Measurements from ENCODE around the gene OR52D1.
A peak's percentile ranks its signal among the peaks of the same experiment; 100 is the strongest.

Gene OR52D1

DNA sequence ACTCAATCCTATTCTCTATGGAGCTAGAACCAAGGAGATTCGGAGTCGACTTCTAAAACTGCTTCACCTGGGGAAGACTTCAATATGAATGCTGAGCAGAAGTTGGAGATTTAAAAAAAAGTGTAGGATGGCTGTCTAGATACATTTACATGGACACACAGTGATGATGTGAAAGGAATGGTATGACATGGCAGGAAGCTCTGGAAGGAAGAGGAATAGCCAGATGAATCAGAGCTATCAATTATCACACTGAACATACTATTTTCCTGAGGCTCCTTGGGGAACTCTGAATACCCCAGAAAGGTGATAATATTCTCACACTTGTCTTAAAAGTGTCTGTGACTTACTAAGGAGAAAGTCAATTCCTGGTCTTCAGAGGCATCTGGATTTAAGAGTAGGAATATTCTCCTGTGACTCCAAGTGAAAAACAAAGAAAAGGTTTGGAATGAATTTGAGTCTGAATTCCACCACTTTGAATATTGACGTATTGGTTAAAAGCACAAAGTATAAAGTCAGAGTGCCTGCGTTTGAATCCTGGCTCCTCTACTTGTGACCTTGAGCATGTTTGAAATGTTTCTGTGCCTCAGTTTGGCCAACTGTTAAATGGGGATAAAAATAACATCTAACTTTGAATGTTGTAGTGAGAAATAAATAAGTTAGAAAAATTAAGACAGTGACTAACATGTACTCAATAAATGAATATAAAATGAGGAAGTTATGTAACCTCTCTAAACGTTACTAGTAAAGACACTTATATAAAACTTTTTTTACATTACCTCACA is 1.3 kb downstream of the OR52D1 start:
- peak; percentile 20 for DNase-seq (ENCODE audit: low read depth)
- H3K4me3 ChIP-seq (ENCODE audit: low read length): no peak overlapping the region
- TF ChIP-seq, protein P1, sequence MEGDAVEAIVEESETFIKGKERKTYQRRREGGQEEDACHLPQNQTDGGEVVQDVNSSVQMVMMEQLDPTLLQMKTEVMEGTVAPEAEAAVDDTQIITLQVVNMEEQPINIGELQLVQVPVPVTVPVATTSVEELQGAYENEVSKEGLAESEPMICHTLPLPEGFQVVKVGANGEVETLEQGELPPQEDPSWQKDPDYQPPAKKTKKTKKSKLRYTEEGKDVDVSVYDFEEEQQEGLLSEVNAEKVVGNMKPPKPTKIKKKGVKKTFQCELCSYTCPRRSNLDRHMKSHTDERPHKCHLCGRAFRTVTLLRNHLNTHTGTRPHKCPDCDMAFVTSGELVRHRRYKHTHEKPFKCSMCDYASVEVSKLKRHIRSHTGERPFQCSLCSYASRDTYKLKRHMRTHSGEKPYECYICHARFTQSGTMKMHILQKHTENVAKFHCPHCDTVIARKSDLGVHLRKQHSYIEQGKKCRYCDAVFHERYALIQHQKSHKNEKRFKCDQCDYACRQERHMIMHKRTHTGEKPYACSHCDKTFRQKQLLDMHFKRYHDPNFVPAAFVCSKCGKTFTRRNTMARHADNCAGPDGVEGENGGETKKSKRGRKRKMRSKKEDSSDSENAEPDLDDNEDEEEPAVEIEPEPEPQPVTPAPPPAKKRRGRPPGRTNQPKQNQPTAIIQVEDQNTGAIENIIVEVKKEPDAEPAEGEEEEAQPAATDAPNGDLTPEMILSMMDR (IDR thresholded peaks at IDR 0.05; ENCODE audit: insufficient read depth, low read depth, low read length, missing control alignments): no peak

DNA sequence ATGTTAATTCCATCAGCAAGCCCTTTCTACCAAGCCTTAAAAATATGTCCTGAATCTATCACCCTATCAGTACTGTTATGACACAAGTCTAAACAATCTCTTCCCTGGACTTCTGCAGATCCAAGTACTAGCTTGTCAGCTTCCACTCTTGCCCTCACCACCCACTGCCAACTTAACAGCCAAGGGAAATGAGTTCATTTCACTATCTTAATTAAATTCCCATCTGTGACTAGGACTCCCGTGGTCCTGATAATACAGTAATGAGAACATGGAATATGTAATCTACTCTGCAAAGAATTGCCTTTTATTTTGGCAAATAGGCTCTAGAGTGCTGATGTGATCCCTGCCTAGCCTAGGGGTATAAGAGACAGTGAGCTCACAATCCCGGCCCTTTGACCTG is 11.2 kb downstream of the OR52D1 start:
- no peak for DNase-seq (ENCODE audit: low read depth)
- H3K4me3 ChIP-seq (ENCODE audit: low read length): no peak overlapping the region
- TF ChIP-seq, protein P1 (IDR thresholded peaks at IDR 0.05; ENCODE audit: insufficient read depth, low read depth, low read length, missing control alignments): no peak

DNA sequence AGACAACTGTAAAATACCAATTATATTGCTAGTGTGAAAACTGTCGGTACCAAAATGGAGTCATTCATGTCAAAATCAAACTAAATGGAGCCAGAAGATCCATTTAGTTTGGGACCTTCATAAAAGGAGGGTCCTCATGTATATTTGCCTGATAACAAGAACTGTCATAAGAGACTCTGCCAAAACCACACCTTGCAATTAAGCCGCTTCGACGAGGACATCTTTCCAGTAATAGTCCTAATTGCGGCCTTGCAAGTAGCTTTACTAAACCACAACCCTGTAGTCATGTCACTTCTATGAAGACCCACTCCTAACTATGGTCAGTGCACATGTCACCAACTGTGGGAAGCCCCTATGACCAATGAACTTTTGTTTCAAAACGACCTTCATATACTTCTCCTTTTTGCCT is 11.9 kb downstream of the OR52D1 start:
- no peak for DNase-seq (ENCODE audit: low read depth)
- TF ChIP-seq, protein P1 (IDR thresholded peaks at IDR 0.05; ENCODE audit: insufficient read depth, low read depth, low read length, missing control alignments): no peak
- no peak overlapping the region for H3K4me3 ChIP-seq (ENCODE audit: low read length)

DNA sequence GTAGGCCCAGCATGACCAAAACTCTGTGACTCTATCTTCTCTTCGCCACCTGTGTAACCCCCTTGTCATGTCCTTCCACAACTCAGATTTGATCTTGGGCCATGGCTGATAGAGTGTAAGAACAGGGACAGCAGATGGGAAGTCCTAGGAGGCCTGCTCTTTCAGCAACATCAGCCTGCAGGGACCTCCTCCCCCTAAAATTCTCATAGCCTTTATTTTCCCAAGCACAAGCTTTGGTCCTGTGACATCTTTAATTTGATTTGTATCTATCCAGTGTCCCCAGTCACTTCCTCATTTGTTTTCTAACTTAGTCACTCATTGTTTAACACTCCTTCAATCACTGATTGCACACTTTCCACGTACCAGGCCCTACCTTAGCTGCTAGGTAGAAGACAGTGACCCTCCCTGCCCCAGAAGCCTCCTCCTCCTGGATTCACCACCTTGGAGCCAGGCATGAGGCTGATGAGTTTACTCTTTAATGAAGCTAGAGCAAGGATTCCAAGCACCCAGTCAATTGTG is 16.0 kb downstream of the OR52D1 start:
- DNase-seq (ENCODE audit: low read depth): no peak
- H3K4me3 ChIP-seq (ENCODE audit: low read length): no peak overlapping the region
- TF ChIP-seq, protein P1 (IDR thresholded peaks at IDR 0.05; ENCODE audit: insufficient read depth, low read depth, low read length, missing control alignments): no peak

DNA sequence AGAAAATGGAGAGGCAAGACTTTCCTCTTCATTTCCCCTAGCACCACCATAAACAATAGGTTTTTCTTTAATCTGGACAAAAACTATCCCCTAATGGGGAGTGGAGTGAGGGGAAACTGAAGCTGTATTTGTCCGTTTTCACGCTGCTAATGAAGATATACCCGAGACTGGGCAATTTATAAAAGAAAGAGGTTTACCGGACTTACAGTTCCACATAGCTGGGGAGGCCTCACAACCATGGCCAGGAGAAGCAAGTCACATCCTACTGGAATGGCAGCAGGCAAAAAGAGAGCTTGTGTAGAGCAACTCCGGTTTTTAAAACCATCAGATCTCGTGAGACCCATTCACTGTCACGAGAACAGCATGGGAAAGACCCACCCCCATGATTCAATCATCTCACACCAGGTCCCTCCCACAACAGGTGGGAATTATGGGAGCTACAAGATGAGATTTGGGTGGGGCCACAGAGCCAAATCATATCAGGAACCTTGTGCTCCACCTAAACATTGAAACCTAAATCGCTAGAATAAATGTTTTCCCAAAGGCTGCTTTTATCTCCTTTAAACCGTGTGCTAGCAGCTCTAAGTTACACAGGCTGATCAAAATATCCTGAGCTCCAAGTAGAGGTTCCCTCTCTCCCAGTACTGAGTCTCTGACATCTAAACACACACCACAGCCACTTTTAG is 17.0 kb downstream of the OR52D1 start:
- no peak overlapping the region for H3K4me3 ChIP-seq (ENCODE audit: low read length)
- no peak for DNase-seq (ENCODE audit: low read depth)
- TF ChIP-seq, protein P1 (IDR thresholded peaks at IDR 0.05; ENCODE audit: insufficient read depth, low read depth, low read length, missing control alignments): no peak

DNA sequence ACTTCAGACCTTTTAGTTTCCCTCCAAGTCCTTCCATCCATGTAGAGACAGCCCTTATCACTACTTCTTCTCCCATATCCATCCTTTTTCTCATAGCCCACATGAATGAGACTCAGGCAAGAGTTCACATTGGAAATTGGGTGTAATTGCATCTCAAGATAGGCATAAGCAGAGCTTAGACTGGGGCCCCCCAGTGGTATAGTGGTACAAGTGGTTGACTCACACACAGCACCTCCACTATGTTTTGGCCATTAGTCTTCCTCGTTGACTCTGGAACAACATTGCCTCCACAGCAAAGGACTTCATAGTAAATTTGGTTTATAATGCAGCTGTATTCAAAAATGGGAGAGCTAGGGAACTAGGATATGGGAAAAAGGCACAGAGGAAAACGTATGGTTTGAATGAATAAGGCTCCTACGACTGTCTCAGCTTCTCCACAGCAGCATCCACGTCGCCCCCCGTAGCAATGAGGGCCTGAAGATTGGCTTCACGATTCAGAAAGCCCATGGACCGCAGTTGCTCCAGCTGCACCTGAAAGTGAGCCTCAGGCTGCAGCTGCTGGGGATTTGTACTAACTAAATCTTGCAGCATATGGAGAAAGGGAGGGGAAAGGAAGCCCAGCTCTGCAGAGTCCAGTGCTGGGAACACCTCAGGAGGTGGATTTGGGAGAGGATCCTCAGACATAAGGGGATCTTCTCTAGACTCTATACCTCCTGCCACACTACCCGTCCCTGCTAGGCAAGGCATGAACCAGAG is 18.9 kb downstream of the OR52D1 start:
- no peak for DNase-seq (ENCODE audit: low read depth)
- H3K4me3 ChIP-seq (ENCODE audit: low read length): no peak overlapping the region
- TF ChIP-seq, protein P1 (IDR thresholded peaks at IDR 0.05; ENCODE audit: insufficient read depth, low read depth, low read length, missing control alignments): no peak

Data from epithelial cell of esophagus (primary cell).